ENCODE measurements around the gene LIM2.

DNA sequence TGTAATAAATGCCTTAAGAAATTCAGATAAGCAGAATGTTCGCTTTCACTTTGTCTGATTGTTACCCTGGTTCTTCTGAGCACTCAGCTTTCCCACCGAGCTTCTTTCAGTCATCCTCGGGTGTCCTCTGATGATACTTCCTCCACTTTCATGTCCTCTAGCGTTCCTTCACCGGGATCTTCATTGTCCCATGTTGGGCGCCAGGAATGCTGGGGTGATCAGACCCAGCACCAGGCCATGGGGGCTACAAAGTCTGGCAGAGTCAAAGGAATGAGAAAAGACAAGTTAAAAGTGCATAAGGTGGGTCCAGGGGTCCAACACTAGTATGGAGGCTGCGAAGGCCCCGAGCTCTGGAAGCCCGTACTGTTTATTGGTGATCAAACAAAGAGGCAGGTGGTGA is 14.3 kb upstream of the LIM2 start:
- TF ChIP-seq, protein P1, sequence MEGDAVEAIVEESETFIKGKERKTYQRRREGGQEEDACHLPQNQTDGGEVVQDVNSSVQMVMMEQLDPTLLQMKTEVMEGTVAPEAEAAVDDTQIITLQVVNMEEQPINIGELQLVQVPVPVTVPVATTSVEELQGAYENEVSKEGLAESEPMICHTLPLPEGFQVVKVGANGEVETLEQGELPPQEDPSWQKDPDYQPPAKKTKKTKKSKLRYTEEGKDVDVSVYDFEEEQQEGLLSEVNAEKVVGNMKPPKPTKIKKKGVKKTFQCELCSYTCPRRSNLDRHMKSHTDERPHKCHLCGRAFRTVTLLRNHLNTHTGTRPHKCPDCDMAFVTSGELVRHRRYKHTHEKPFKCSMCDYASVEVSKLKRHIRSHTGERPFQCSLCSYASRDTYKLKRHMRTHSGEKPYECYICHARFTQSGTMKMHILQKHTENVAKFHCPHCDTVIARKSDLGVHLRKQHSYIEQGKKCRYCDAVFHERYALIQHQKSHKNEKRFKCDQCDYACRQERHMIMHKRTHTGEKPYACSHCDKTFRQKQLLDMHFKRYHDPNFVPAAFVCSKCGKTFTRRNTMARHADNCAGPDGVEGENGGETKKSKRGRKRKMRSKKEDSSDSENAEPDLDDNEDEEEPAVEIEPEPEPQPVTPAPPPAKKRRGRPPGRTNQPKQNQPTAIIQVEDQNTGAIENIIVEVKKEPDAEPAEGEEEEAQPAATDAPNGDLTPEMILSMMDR (conservative IDR thresholded peaks at IDR 0.05 in 1 of 2, IDR thresholded peaks at IDR 0.05 in 1 of 2; ENCODE audit: extremely low read depth in 1 of 2, insufficient read depth in 1 of 2, low read depth in 1 of 2, low read length in 2 of 2): no peak
- TF ChIP-seq EZH2 (IDR thresholded peaks at IDR 0.05; ENCODE audit: borderline replicate concordance, low read length): no peak

Data from mammary epithelial cell (primary cell).